Kidney tubule cell (primary cell): ENCODE measurements around the gene RNPEP.
"Not testable (repeated sequence)": the region's sequence is repeated elsewhere in the genome, so short reads cannot be mapped to it uniquely, and the experiment has no call there.

Source experiments
- DNase-seq: peaks from one replicate; pipeline ENCODE4 v3.0.0-alpha.2; 2018; ENCODE audit warnings: low spot score

Gene RNPEP

GRCh38 chr1:202036595-202037387, 54.3 kb downstream of the RNPEP start:
- DNase-seq: no peak

GRCh38 chr1:202037706-202038296, 55.4 kb downstream of the RNPEP start:
- DNase-seq: peak; percentile 75

- no peak for DNase-seq
Measured at GRCh38 chr1:202038688-202039346, 56.4 kb downstream of the RNPEP start.

GRCh38 chr1:202045705-202046104, 63.3 kb downstream of the RNPEP start:
- DNase-seq: no peak

- DNase-seq: peak; percentile 62
Measured at GRCh38 chr1:202046227-202046626, 63.8 kb downstream of the RNPEP start.

GRCh38 chr1:202046748-202047708, 64.6 kb downstream of the RNPEP start:
- DNase-seq: peak; percentile 84

- no peak for DNase-seq
Measured at GRCh38 chr1:202047977-202048376, 65.5 kb downstream of the RNPEP start.

GRCh38 chr1:202049129-202049528, 66.7 kb downstream of the RNPEP start:
- DNase-seq: no peak

- DNase-seq: no peak
Measured at GRCh38 chr1:202054094-202054493, 71.6 kb downstream of the RNPEP start.

GRCh38 chr1:202054673-202055072, 72.2 kb downstream of the RNPEP start:
- not testable (repeated sequence) for DNase-seq
